ENCODE results near the gene GUCY2C.

Gene GUCY2C

GRCh38 chr12:14619741-14620501, 76.5 kb downstream of the GUCY2C start:
- DNase-seq = no peak

GRCh38 chr12:14618983-14619382, 77.4 kb downstream of the GUCY2C start:
- peak; percentile 5 for DNase-seq

GRCh38 chr12:14614704-14615121, 81.7 kb downstream of the GUCY2C start:
- no peak for DNase-seq

GRCh38 chr12:14613718-14614117, 82.7 kb downstream of the GUCY2C start:
- DNase-seq = no peak

GRCh38 chr12:14612898-14613445, 83.4 kb downstream of the GUCY2C start:
- DNase-seq = no peak

- DNase-seq = no peak
Measured at GRCh38 chr12:14612250-14612649, 84.1 kb downstream of the GUCY2C start.

GRCh38 chr12:14611640-14612203, 84.7 kb downstream of the GUCY2C start:
- no peak for DNase-seq

- DNase-seq = no peak
Measured at GRCh38 chr12:14607568-14607967, 88.8 kb downstream of the GUCY2C start.

GRCh38 chr12:14605401-14605989, 90.9 kb downstream of the GUCY2C start:
- no peak for DNase-seq

GRCh38 chr12:14601692-14602478, 94.5 kb downstream of the GUCY2C start:
- DNase-seq = no peak

- DNase-seq = no peak
Measured at GRCh38 chr12:14597480-14597879, 98.9 kb downstream of the GUCY2C start.

- no peak for DNase-seq
Measured at GRCh38 chr12:14591719-14592118, 104.7 kb downstream of the GUCY2C start.

- no peak for DNase-seq
Measured at GRCh38 chr12:14589169-14590004, 107.0 kb downstream of the GUCY2C start.

- no peak for DNase-seq
Measured at GRCh38 chr12:14588571-14588970, 107.8 kb downstream of the GUCY2C start.

- DNase-seq = no peak
Measured at GRCh38 chr12:14578646-14579045, 117.8 kb downstream of the GUCY2C start.

GRCh38 chr12:14577344-14577743, 119.1 kb downstream of the GUCY2C start:
- peak; percentile 20 for DNase-seq

GRCh38 chr12:14576896-14577295, 119.5 kb downstream of the GUCY2C start:
- no peak for DNase-seq

GRCh38 chr12:14575585-14575984, 120.8 kb downstream of the GUCY2C start:
- DNase-seq = no peak

- no peak for DNase-seq
Measured at GRCh38 chr12:14573118-14573517, 123.3 kb downstream of the GUCY2C start.

- no peak for DNase-seq
Measured at GRCh38 chr12:14572401-14572800, 124.0 kb downstream of the GUCY2C start.

GRCh38 chr12:14571779-14572178, 124.6 kb downstream of the GUCY2C start:
- DNase-seq = no peak

GRCh38 chr12:14570231-14570630, 126.2 kb downstream of the GUCY2C start:
- DNase-seq = no peak

Measured in activated CD4-positive, alpha-beta T cell treated with anti-CD3 and anti-CD28 coated beads, Interleukin-2, amount 50 U/mL, for 16 hours (primary cell).